K562 (cell line): ENCODE data around the gene SLC19A1. TPM values are rescaled to one million over a fixed set of nuclear protein-coding genes. Genes with fewer than 3 reads are reported as not detected.
A peak's percentile ranks its signal among the peaks of the same experiment; 100 is the strongest.
"Not testable (repeated sequence)": the region's sequence is repeated elsewhere in the genome, so short reads cannot be mapped to it uniquely, and the experiment has no call there.

Experiments
- ATAC-seq: fragments of 200-7000 bp; cut with Tn5 transposase; 3 replicates; pipeline ENCODE4 v1.9.1; 2020; ENCODE audit warnings: moderate library complexity
- BruUV-seq: library from RNA; stranded (reverse); fragments of 400-500 nt; replicated peaks from 2 replicates; lab custom pipeline; 2021; lab: Mats Ljungman, UMichigan
- CTCF ChIA-PET: fragments of 300-600 bp; formaldehyde crosslinking; extraction: SDS; loops from one replicate; lab custom pipeline; 2021; ENCODE audit warnings: low intra/inter-chr PET ratio; lab: Yijun Ruan, JAX
- POLR2A ChIA-PET: fragments of 300-600, 350-650 bp; sonication (Branson Sonifier 250); formaldehyde crosslinking; extraction: SDS; loops from one replicate; lab custom pipeline; 2021; ENCODE audit warnings: antibody characterized with exemption, inconsistent platforms; lab: Yijun Ruan, JAX
- DNase-seq, 4 experiments: peaks; one replicate each; pipeline versions ENCODE4 v3.0.0 to v3.0.0-alpha.2; 2011 to 2018; ENCODE audit warnings: low spot score in 3 of 4, mixed read lengths in 3 of 4; ENCODE audit errors: extremely low read depth in 1 of 4
- FAIRE-seq: peaks from 2 replicates; lab custom pipeline; 2011; peaks lifted over from hg19 to GRCh38; lab: Jason Lieb, UNC
- H2AFZ ChIP-seq: 2 replicates; pipeline ENCODE4 v1.6.0; 2011; ENCODE audit warnings: low read depth, low read length, control low read depth, inconsistent platforms
- H3K27ac ChIP-seq: fragments of 200-600 bp; 3 replicates; pipeline ENCODE4 v1.8.0; 2011; ENCODE audit warnings: low read depth, mild to moderate bottlenecking, control low read depth, inconsistent platforms, low read length, moderate library complexity, mixed read lengths; ENCODE audit errors: extremely low read depth
- H3K27me3 ChIP-seq, 2 experiments: fragments of 300-600 bp in 1 of 2; 2 replicates in 1 of 2; 3 replicates in 1 of 2; pipeline versions ENCODE4 v1.6.0 to v1.8.0; 2011; ENCODE audit warnings: inconsistent platforms in 2 of 2, low read length in 2 of 2, mild to moderate bottlenecking in 1 of 2, mixed read lengths in 1 of 2, moderate library complexity in 1 of 2; ENCODE audit not compliant: control insufficient read depth in 2 of 2, insufficient read depth in 2 of 2
- H3K36me3 ChIP-seq: fragments of 300-600 bp; 3 replicates; pipeline ENCODE4 v1.8.0; 2011; ENCODE audit warnings: mild to moderate bottlenecking, low read length, inconsistent platforms; ENCODE audit not compliant: control insufficient read depth, insufficient read depth
- H3K4me1 ChIP-seq, 2 experiments: fragments of 200-600 bp in 1 of 2; replicated peaks in 1 of 2; 2 replicates in 1 of 2; 3 replicates in 1 of 2; pipeline versions ENCODE4 v1.5.1 to v1.8.0; 2011; ENCODE audit warnings: inconsistent platforms in 2 of 2, low read length in 2 of 2, mild to moderate bottlenecking in 1 of 2, mixed read lengths in 1 of 2, moderate library complexity in 1 of 2; ENCODE audit not compliant: control insufficient read depth in 2 of 2, insufficient read depth in 2 of 2
- H3K4me2 ChIP-seq: 2 replicates; pipeline ENCODE4 v1.6.1; 2011; ENCODE audit warnings: low read length, control low read depth, inconsistent platforms, mixed read lengths; ENCODE audit not compliant: insufficient read depth
- H3K4me3 ChIP-seq: fragments of 200-600 bp; sonication (generic), shearing (Covaris generic); 2 replicates; pipeline ENCODE4 v1.5.1; 2016; ENCODE audit warnings: control low read depth, inconsistent platforms
- H3K79me2 ChIP-seq: fragments of 200-600 bp; 3 replicates; pipeline ENCODE4 v1.8.0; 2011; ENCODE audit warnings: low read length, inconsistent platforms; ENCODE audit not compliant: control insufficient read depth, insufficient read depth
- H3K9ac ChIP-seq, 2 experiments: 2 replicates each; pipeline versions ENCODE4 v1.6.0 to v1.6.1; 2011; ENCODE audit warnings: low read depth in 2 of 2, low read length in 2 of 2, control low read depth in 1 of 2, inconsistent platforms in 1 of 2, mild to moderate bottlenecking in 1 of 2, mixed read lengths in 1 of 2; ENCODE audit not compliant: insufficient read depth in 1 of 2
- H3K9me1 ChIP-seq: one replicate; pipeline ENCODE4 v1.6.0; 2011; ENCODE audit warnings: inconsistent platforms, mild to moderate bottlenecking, low read length, moderate library complexity; ENCODE audit not compliant: control insufficient read depth, insufficient read depth
- H3K9me3 ChIP-seq: replicated peaks from 2 replicates; pipeline ENCODE4 v1.5.1; 2011; ENCODE audit warnings: low read depth, low read length, inconsistent platforms; ENCODE audit not compliant: control insufficient read depth, insufficient read depth
- H4K20me1 ChIP-seq: replicated peaks from 2 replicates; pipeline ENCODE4 v1.6.1; 2011; ENCODE audit warnings: low read length, inconsistent platforms, mixed read lengths; ENCODE audit not compliant: control insufficient read depth, insufficient read depth
- POLR2G ChIP-seq: fragments of 200-400 bp; formaldehyde crosslinking; IDR thresholded peaks from 2 replicates; pipeline ENCODE4 v1.6.1; 2017; ENCODE audit warnings: low read depth, mild to moderate bottlenecking, antibody characterized with exemption, low read length, moderate library complexity
- XRCC5 ChIP-seq: fragments of 200-400 bp; formaldehyde crosslinking; IDR thresholded peaks from 2 replicates; pipeline ENCODE4 v1.6.1; 2017; ENCODE audit warnings: low read depth, mild to moderate bottlenecking, low read length
- WGBS: fragments of 100-300 bp; shearing (Covaris generic); methylation state at CpG from one replicate; pipeline ENCODE4 v1.1.6; 2016; ENCODE audit warnings: low coverage, mixed read lengths; ENCODE audit not compliant: insufficient coverage; ENCODE audit errors: missing lambda C conversion rate; 5-methylcytosine and 5-hydroxymethylcytosine counted together
- in situ Hi-C: fragments of 300-500 bp; cut with MboI; formaldehyde crosslinking; loops from 4 replicates; pipeline ENCODE4 v1.15.0; 2018; ENCODE audit warnings: inconsistent platforms, mixed read lengths
- intact Hi-C: fragments of 100-400 bp; cut with micrococcal nuclease; formaldehyde crosslinking; loops from 2 replicates; pipeline ENCODE4 v1.14.2; 2022
- polyA plus RNA-seq, 8 experiments: library from polyadenylated mRNA; depleted of rRNA in 4 of 8; stranded (reverse) in 5 of 8; unstranded in 3 of 8; fragments of >200 nt; fragmentation: Nextera tagmentation in 2 of 8; fragmentation: Illumina TruSeq in 1 of 8; extraction: Ambion mirVana in 2 of 8; extraction: Trizol in 1 of 8; gene quantifications; 2 replicates each; pipeline versions ENCODE4 v1.2.1 to v1.2.3, GENCODE V29; 2011 to 2014; ENCODE audit warnings: inconsistent platforms in 1 of 8, missing spikeins in 1 of 8
- total RNA-seq, 7 experiments: library from RNA; depleted of rRNA in 6 of 7; stranded (reverse); fragments of >200 nt in 6 of 7; fragmentation: Illumina TruSeq in 2 of 7; extraction: Trizol in 2 of 7; gene quantifications; 2 replicates each; pipeline versions ENCODE4 v1.2.1 to v1.2.3, GENCODE V29; 2011 to 2021; ENCODE audit warnings: low replicate concordance in 1 of 7
- TF ChIP-seq, protein P1 (sequence below): sonication (generic); formaldehyde crosslinking; IDR thresholded peaks from 2 replicates; pipeline ENCODE4 v1.8.1; 2023; ENCODE audit warnings: mild to moderate bottlenecking, missing genetic modification reagents

Gene SLC19A1
- total and polyA plus RNA-seq, 9 of the 15 experiments (the other 6 are each of a cell fraction or from before 2014, with no cell fraction given), result 0.65 to 88.7 (median 12.0) TPM

DNA sequence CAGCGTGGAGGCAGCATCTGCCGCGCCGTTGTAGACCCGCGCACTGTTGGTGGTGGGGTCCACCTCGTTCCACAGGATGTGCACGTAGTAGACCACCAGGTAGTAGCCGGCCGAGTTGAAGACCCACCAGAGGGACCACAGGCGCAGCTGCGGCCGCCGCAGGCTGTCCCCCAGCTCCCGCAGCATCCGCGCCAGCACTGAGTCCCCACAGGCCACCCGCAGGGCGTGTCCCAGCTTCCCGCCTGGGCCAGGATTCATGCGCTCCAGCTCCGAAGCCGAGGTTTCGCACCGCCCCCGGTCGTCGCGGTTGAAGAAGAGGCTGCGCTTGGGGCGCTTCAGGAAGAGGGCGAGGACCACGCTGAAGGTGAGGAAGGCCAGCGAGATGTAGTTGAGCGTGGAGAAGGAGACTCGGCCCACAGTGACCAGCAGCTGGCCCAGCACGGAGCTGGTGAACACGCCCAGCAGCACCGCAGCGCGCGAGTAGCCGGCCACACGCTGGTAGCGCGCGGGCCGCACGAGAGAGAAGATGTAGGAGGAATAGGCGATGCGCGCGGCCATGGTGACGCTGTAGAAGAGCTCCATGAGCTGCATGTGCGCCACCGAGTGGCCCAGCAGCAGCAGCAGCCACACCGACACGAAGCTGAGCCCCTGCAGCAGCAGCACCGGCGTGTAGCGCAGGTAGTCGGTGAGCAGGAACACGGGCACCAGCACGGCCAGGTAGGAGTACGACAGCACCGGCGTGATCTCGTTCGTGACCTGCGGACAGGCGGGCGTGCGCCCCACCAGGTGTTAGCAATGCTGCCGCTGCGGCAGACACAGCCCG, 10.6 kb downstream of the SLC19A1 start:
- DNase-seq (no peak), FAIRE-seq (no peak), ATAC-seq (no peak)
- WGBS, result 97% methylated on average over 57 of the region's 76 CpGs
- intact Hi-C loops, result no loop called here
- H3K36me3 ChIP-seq, result peaks cover 94% of the 10 kb centered on the region
- POLR2A ChIA-PET, result interaction anchor here (0.6 kb wide), 1 partner anchor 15 kb away, joined by 3 read pairs; no protein-coding TSS in a partner anchor
- H3K4me3 ChIP-seq, result no peak overlapping the region
- H3K9me1 ChIP-seq, result no peaks in the 10 kb centered on the region
- H2AFZ ChIP-seq, result no peak overlapping the region
- in situ Hi-C loops, result no loop called here
- peaks cover 37% of the 10 kb centered on the region for H3K79me2 ChIP-seq
- H3K27me3 ChIP-seq, result no peaks in the 10 kb centered on the region
- no peak overlapping the region for H3K9ac ChIP-seq
- no peaks in the 10 kb centered on the region for H3K9me3 ChIP-seq
- peaks cover 0 to 49% of the 10 kb centered on the region in 2 experiments; a peak in 2 of 5 replicates for H3K4me1 ChIP-seq
- no TSS peak for BruUV-seq
- peaks cover 4% of the 10 kb centered on the region; the same call in 1 of the 2 replicates for H4K20me1 ChIP-seq
- no peak overlapping the region for H3K27ac ChIP-seq
- no peak overlapping the region for H3K4me2 ChIP-seq
- CTCF ChIA-PET, result no interaction called here
- peak; percentile 7; the same call in 1 of the 2 replicates for TF ChIP-seq POLR2G
- TF ChIP-seq XRCC5, result no peak
- TF ChIP-seq, protein P1, sequence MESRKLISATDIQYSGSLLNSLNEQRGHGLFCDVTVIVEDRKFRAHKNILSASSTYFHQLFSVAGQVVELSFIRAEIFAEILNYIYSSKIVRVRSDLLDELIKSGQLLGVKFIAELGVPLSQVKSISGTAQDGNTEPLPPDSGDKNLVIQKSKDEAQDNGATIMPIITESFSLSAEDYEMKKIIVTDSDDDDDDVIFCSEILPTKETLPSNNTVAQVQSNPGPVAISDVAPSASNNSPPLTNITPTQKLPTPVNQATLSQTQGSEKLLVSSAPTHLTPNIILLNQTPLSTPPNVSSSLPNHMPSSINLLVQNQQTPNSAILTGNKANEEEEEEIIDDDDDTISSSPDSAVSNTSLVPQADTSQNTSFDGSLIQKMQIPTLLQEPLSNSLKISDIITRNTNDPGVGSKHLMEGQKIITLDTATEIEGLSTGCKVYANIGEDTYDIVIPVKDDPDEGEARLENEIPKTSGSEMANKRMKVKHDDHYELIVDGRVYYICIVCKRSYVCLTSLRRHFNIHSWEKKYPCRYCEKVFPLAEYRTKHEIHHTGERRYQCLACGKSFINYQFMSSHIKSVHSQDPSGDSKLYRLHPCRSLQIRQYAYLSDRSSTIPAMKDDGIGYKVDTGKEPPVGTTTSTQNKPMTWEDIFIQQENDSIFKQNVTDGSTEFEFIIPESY (CRISPR knock-in tag), result peak; percentile 73; the same call in 1 of the 2 replicates

GRCh38 chr21:45531114-45531392, 11.2 kb downstream of the SLC19A1 start:
- ATAC-seq, H3K27me3 ChIP-seq, H3K9me1 ChIP-seq, BruUV-seq, H3K4me2 ChIP-seq, DNase-seq, H3K27ac ChIP-seq, H4K20me1 ChIP-seq, H3K4me3 ChIP-seq, H3K9ac ChIP-seq, H3K9me3 ChIP-seq, intact Hi-C loops, CTCF ChIA-PET, in situ Hi-C loops, POLR2A ChIA-PET, FAIRE-seq, H2AFZ ChIP-seq: not testable (repeated sequence)
- Histone ChIP-seq H3K36me3 (peaks cover 92% of the 10 kb centered on the region), H3K79me2 (peaks cover 31% of the 10 kb centered on the region), H3K4me1 (peaks cover 0 to 45% of the 10 kb centered on the region in 2 experiments; a peak in 2 of 5 replicates)
- WGBS, result 100% methylated on average over 4 of the region's 17 CpGs
